ENCODE data around the gene PGBD5.
"Not testable (repeated sequence)": the region's sequence is repeated elsewhere in the genome, so short reads cannot be mapped to it uniquely, and the experiment has no call there.

Gene PGBD5

GRCh38 chr1:230425252-230426091 is 660 bp downstream of the PGBD5 start:
- DNase-seq (ENCODE audit: low read depth), result no peak

- DNase-seq (ENCODE audit: low read depth), result no peak
Observed at GRCh38 chr1:230424391-230425251, 1.5 kb downstream of the PGBD5 start.

GRCh38 chr1:230423951-230424350 is 2.2 kb downstream of the PGBD5 start:
- no peak for DNase-seq (ENCODE audit: low read depth)

- DNase-seq (ENCODE audit: low read depth), result no peak
Observed at GRCh38 chr1:230423261-230423660, 2.9 kb downstream of the PGBD5 start.

DNA sequence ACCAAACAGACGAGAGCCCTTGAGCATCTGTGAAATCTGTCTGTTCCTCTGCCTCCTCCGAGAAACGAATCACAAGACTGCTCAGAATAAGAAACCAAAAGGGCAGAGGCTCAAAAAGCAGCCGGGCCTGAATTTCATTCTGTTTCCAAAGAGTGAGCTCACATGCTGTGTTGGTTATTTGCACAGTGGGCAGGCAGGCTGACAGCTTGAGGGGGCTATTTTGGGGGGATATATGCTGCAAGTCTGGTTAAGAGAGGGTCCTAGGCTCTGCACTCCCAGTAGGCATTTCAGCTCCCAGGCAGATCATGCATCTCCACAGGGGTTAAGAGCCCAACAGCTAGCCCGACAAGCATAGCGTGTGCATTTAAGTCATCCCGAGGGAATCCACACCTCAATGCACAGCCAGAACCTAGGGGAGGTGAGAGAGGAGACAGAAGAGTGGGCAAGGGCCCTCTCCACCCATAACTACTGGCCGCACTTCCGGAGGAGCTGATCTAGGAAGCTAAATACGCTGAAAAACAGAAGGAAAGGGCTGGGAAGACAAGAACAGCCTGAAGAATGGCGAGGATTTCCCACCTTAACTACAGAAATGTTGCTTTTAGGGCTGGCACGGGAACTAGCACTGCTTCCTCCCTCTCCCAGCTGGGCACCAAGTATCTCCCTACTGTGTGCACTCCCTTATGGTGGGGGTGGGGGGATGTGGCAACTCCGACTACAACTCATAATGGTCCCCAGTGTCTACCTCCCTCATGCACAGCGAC is 3.7 kb downstream of the PGBD5 start:
- DNase-seq (ENCODE audit: low read depth), result no peak

- no peak for DNase-seq (ENCODE audit: low read depth)
Observed at GRCh38 chr1:230421481-230421880, 4.7 kb downstream of the PGBD5 start.

GRCh38 chr1:230420372-230420771 is 5.8 kb downstream of the PGBD5 start:
- DNase-seq (ENCODE audit: low read depth), result not testable (repeated sequence)

- DNase-seq (ENCODE audit: low read depth), result no peak
Observed at GRCh38 chr1:230416430-230416829, 9.7 kb downstream of the PGBD5 start.

GRCh38 chr1:230415405-230416132 is 10.6 kb downstream of the PGBD5 start:
- DNase-seq (ENCODE audit: low read depth), result no peak

GRCh38 chr1:230414694-230415093 is 11.4 kb downstream of the PGBD5 start:
- DNase-seq (ENCODE audit: low read depth), result no peak

DNA sequence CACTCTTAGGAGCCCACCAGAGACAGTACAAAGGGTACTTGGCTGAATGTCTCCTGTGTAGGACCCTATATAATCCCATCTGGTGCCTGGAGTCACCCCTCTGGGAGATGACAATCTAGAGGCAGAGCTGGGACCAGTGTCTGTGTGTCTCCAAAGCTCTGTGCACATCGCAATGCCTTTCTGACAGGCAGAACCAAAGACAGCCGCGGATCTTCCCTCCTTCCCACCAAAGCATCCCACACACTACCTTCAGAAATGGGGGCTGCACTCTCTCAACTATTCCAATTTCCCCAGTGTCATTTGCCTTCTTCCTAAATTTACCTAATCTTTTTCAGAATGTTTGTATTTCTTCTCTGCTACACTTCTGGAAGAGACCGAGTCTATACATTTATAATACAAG is 12.0 kb downstream of the PGBD5 start:
- DNase-seq (ENCODE audit: low read depth), result no peak

GRCh38 chr1:230413061-230413460 is 13.1 kb downstream of the PGBD5 start:
- DNase-seq (ENCODE audit: low read depth), result no peak

DNA sequence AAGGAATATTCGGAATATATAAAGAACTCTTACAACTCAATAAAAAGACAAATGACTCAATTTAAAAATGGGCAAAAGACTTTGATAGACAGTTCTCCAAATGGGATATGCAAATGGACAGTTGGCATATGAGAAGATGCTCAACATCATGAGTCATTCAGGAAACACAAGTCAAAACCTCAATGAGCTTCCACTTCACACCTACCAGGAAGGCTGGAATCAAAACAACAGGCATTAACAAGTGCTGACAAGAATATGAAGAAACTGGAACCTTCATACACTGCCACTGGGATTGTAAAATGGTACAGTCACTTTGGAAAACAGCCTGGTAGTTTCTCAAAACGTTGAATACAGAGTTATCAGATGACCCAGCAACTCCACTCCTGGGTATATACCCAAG is 17.2 kb downstream of the PGBD5 start:
- no peak for DNase-seq (ENCODE audit: low read depth)

- DNase-seq (ENCODE audit: low read depth), result no peak
Observed at GRCh38 chr1:230407351-230407750, 18.8 kb downstream of the PGBD5 start.

DNA sequence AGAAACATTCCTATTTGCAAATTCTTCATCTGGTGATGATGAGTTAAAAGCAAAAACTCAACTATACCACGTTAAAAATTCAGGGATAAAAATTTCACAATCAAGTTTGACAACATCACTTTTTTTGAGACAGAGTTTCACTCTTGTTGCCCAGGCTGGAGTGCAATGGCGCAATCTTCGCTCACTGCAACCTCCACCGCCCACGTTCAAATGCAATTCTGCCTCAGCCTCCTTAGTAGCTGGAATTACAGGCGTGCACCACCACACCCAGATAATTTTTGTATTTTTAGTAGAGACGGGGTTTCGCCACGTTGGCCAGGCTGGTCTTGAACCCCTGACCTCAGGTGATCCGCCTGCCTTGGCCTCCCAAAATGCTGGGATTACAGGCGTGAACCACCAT is 19.4 kb downstream of the PGBD5 start:
- DNase-seq (ENCODE audit: low read depth), result not testable (repeated sequence)

- DNase-seq (ENCODE audit: low read depth), result no peak
Observed at GRCh38 chr1:230403442-230403841, 22.7 kb downstream of the PGBD5 start.

- no peak for DNase-seq (ENCODE audit: low read depth)
Observed at GRCh38 chr1:230401763-230402294, 24.3 kb downstream of the PGBD5 start.

DNA sequence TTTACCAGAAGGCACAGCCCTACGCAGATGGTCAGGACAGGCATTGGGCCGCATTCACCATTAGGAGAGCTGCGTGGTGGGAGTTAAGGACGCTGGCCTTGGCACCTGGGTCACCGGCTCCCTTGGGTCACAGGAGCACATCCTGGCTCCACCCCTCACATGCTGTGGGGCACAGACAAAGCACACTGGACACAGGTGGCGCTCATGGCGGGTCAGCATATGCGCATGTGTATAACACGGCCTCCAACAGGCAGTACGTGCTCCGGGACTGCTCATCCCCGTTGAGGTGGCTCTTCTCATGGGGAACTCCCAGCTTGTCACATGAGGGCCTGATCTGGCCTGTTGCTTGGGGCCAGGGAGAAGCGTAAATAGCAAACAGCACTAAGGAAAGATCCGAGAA is 25.0 kb downstream of the PGBD5 start:
- no peak for DNase-seq (ENCODE audit: low read depth)

GRCh38 chr1:230400007-230400344 is 26.2 kb downstream of the PGBD5 start:
- DNase-seq (ENCODE audit: low read depth), result no peak

GRCh38 chr1:230399321-230400006 is 26.7 kb downstream of the PGBD5 start:
- DNase-seq (ENCODE audit: low read depth), result no peak

DNA sequence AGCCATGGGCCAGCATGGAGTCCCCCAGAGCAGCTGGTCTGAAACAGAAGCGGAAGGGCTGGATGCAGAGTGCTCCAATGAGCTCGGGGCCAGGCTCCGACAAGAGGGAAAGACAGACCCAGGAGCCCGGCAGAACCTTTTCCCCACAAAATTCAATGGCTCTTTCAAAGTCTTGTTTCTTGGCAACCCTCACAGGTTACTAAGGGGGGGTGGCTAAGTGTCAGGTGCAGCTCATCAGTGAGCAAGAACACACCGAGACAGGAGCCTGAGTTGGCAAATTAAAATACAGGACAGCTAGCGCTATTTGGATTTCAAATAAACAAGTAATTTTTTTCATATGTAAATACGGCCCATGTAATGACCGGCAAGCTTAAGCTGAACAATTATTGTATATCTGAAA is 27.3 kb downstream of the PGBD5 start:
- DNase-seq (ENCODE audit: low read depth), result no peak

Data from activated T-cell treated with anti-CD3 and anti-CD28 coated beads for 1 hour (primary cell).